ENCODE data around the gene HNRNPH2.

GRCh38 chrX:101397779-101398178 lies 10.2 kb upstream of the HNRNPH2 start:
- TF ChIP-seq POLR2A (IDR thresholded peaks at IDR 0.05) = no peak
- TF ChIP-seq CTCF (IDR thresholded peaks at IDR 0.05) = no peak
- no peak for TF ChIP-seq EP300 (IDR thresholded peaks at IDR 0.05)

Data from stomach (tissue), 4 donors.